ENCODE data around the gene BPIFA3.
"Not testable (repeated sequence)": the region's sequence is repeated elsewhere in the genome, so short reads cannot be mapped to it uniquely, and the experiment has no call there.

Gene BPIFA3

DNA sequence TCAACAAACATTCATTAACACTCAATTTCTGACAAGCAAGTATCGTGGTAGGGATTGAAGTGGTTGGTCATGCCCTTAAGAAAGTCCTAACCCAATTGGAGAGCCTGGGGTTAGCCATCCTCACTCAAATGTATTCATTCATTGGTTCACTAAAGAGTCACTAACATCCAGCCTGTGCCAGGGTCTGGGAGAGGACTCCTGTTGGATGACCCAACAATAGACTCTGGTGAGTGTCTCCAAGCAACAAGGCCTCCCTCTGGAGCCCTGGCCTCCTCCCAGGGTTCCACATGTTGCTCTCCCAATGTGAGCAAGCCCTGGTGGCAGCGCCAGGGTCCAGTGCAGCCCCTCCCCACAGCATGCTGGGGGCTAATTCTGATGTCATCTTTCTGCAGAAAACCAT is at the start of gene BPIFA3:
Gene BPIFA3 (plus strand): TSS at position 301 of the 400 bp plus-strand sequence. CDS start 185 bp downstream, outside the sequence.
- DNase-seq (ENCODE audit: low read depth in 1 of 2, low spot score in 1 of 2), result no peak

DNA sequence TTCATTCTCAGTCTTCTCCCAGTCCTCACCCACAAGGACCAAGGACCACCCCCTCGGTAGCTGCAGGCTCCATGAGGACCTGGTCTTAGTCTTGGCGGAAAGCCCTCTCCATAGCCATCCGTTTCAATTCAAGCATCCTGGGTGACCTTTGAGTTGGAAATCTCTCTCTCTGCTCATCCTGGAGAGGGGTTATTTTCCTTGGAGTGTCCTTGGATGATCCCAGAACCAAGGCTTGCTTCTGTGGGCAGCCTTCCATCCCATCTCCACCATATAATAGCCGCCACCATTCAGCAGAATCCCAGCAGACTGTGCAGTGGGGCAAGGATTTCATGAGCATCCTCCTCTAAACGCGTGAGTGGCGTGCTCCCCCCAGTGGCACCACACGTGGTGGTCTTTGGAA is 49.3 kb upstream of the BPIFA3 start, which contains the start of gene BPIFA2:
Gene BPIFA2 (plus strand): TSS at position 301 of the 400 bp plus-strand sequence. CDS start 987 bp downstream, outside the sequence.
- DNase-seq (ENCODE audit: low read depth in 1 of 2, low spot score in 1 of 2), result no peak

DNA sequence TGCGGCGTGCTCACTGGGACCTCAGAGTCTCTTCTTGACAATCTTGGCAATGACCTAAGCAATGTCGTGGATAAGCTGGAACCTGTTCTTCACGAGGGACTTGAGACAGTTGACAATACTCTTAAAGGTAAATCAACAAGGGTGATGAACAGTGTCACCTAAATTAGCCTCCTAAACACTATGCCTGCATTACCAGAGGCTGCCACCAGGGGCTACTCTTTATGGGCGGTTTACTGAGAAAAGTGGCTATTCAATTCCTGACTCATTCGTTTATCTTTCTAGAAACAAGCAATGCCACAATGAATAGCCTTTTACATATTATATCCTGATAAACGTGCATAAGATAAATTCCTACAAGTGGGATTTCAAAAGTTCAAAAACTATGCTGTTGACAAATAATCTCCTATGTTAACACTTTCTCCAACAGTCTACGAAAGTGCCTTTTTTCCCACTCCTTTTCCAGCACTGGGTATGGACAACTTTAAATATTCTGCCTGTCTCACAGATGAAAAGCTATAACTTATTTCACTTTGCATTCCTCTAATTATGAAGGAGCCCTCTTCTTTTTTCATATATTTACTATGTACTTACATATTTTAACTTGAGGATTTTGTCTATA is 47.9 kb upstream of the BPIFA3 start:
- peak in 1 of 2 donors; percentile 2 for DNase-seq (ENCODE audit: low read depth in 1 of 2, low spot score in 1 of 2)

DNA sequence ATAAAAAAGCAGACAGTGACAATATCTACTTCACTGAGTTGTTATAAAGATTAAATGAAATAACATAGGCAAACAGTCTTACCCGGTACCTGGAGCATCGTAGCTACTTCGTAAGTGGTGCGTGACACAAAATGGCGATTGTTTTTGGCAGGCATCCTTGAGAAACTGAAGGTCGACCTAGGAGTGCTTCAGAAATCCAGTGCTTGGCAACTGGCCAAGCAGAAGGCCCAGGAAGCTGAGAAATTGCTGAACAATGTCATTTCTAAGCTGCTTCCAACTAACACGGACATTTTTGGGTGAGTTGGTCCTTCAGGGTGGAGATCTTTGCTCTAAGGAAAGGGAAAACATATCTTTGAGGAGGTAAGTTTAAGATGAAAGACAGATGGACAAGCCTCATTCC is 44.4 kb upstream of the BPIFA3 start:
- DNase-seq (ENCODE audit: low read depth in 1 of 2, low spot score in 1 of 2), result no peak

DNA sequence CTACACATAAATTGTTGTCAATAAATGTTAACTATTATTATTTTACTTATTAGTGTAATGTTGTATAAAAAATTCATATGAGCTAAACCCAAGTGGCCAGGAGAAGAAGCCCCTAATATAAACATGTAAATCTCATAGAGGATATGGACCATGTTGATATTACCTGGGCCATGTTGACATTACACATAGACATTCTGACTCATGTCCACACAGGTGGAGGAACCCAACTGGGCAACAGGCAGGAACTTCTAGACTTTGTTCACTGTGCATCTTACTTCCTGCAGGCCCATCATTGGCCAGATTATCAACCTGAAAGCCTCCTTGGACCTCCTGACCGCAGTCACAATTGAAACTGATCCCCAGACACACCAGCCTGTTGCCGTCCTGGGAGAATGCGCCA is 42.0 kb upstream of the BPIFA3 start:
- DNase-seq (ENCODE audit: low read depth in 1 of 2, low spot score in 1 of 2), result no peak

DNA sequence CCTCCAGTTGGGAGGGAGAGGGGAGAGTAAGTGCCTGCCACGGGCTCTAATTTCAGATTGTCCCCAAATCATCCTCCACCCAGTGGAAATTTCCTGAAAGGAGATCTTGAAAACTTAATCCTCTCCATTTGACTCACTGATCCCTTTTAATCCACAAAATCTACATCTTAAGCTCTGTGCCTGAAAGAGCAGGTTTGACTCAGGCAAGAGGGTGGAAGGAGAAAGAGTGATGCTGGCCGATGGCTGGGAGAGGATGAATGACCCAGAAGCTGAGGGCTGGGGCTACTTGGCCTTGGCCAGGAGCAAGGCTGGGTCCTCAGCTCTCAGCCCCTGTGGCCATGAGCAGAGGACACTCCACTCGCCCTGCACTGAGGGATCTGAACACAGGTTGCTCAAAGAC is 41.1 kb upstream of the BPIFA3 start:
- no peak for DNase-seq (ENCODE audit: low read depth in 1 of 2, low spot score in 1 of 2)

DNA sequence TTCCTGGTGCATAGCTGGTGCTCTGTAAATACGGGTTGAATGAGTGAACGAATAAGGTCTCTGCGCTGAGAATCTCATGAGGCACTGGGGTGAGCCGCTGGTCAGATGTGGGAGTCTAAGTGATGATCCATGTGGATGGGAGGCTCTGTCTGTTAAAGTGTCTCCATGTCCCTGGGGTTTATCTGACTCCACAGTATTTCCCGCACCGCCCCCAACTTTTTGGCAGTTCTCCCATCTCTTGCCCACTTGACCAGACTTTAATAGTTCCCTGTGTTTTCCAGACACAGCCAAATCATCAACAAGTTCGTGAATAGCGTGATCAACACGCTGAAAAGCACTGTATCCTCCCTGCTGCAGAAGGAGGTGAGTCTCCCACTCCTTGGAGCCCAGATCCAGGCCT is 39.3 kb upstream of the BPIFA3 start:
- no peak for DNase-seq (ENCODE audit: low read depth in 1 of 2, low spot score in 1 of 2)

DNA sequence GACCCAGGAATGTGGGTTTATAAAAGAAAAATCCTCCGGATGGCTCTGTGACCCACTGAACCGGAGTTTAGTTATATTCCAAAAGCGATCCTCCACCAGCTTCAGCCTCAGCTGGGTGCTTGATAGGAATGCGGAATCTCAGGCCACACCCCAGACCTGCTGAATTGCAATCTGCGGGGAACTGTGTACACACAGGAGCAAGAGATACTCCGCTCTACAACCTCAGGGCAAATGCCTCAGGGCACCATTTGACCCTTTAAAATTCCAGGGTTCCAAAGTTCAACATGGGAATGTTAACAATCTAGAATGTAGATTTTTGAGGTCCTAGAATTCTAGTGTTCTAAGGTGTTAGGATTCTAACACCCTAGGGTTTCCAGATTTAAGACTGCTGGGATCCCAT is 38.4 kb upstream of the BPIFA3 start:
- DNase-seq (ENCODE audit: low read depth in 1 of 2, low spot score in 1 of 2), result no peak

DNA sequence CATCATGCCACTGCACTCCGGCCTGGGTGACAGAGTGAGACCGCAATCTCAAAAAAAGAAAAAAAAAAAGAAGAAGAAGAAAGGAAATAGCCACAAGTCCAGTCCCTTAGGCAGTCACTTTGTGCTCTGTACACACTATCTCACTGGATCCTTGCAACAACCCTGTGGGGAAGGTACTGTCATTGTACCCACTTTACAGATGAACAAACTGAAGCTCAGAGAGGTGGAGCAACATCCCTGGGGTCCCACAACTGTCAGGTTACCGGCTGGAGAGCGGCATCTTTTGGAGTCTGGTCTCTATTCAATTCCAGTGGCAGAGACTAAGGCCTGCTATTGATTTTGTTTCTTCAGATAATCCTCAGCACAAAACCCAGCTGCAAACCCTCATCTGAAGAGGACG is 37.0 kb upstream of the BPIFA3 start:
- no peak for DNase-seq (ENCODE audit: low read depth in 1 of 2, low spot score in 1 of 2)

DNA sequence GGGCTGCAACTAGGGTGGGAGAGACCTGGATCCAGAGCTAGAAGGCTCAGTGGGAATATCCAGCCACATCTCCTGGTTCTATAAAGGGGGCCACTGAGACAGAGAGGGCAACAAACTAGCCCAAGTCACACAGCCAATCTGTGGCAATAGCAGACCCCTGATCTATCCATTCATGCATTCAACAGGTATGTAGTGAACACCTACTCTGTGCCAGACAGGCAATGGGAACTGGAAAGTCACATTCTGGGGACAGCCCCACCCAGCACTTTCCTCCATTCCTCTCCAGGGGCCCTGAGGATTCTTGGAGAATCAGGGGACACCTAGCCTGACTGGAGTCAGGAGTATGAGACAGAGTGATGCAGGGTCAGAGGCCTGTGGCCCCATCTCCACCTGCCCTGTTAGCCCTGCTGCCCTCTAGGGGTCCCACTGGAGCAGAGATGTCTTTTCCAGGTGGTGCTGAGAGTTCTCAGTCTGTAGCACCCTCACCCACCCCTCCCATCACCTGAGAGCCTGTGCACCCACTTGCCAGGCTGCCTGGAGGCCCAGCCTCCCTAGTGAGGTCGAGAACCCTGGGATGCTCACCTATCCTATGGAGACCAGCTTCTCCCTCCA is 35.6 kb upstream of the BPIFA3 start:
- no peak for DNase-seq (ENCODE audit: low read depth in 1 of 2, low spot score in 1 of 2)

DNA sequence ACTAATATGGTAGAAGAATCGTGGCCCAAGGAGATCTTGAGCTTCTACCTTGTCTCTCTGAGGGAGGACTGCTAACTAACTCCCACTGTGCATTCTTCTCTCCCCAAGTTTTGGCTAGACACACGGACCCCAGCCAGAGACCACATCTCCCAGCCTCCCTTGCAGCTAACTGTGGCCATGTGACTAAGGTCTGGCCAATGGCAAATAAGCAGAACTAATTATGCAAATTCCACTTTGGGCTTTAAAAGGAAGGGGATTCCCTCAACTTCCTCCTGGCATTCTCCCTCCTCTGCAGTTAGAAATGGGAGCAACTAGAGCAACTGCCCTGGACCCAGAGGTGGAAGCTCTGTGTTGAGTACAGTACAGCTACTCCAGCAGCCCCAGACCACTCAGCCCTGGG is 33.8 kb upstream of the BPIFA3 start:
- DNase-seq (ENCODE audit: low read depth in 1 of 2, low spot score in 1 of 2), result no peak

DNA sequence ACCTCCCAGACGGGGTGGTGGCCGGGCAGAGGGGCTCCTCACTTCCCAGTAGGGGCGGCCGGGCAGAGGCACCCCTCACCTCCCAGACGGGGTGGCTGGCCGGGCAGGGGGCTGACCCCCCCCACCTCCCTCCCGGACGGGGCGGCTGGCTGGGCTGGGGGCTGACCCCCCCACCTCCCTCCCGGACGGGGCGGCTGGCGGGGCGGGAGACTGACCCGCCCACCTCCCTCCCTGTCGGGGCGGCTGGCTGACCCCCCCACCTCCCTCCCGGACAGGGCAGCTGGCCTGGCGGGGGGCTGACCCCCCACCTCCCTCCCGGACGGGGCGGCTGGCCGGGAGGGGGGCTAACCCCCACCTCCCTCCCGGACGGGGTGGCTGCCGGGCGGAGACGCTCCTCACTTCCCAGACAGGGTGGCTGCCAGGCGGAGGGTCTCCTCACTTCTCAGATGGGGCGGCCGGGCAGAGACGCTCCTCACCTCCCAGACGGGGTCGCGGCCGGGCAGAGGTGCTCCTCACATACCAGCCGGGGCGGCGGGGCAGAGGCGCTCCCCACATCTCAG is 32.0 kb upstream of the BPIFA3 start:
- DNase-seq (ENCODE audit: low read depth in 1 of 2, low spot score in 1 of 2), result not testable (repeated sequence)

DNA sequence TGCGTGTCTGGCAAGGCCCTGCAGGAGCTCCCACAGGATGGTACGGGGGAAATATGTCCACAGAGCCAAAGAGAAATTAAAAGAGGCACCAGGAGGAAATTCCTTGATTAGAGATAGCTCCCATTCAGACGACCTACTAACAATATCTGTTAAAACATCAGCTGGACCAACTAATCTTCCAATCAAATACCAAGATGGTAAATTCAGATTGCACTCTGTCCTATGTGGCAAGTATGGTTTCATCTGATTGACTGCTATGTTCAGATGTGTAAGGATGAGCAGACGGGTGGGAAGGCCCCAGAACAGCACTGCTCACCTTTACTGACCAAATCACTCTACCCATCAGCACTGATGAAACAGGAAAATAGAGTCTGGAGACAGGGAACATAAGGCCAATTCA is 29.7 kb upstream of the BPIFA3 start:
- no peak for DNase-seq (ENCODE audit: low read depth in 1 of 2, low spot score in 1 of 2)

DNA sequence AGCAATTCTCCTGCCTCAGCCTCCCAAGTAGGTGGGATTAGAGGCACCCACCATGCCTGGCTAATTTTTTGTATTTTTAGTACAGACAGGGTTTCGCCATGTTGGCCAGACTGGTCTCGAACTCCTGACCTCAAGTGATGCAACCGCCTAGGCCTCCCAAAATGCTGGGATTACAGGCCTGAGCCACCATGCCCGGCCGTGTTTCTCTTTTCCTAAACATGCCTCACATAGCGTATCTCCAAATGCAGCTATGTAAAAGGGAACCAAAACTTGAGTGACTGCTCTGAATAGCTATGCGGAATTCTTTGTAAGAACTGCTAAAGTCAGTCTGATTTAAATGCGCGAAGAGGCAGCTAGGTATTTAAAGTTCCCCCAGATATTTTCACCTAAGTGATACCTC is 28.7 kb upstream of the BPIFA3 start:
- DNase-seq (ENCODE audit: low read depth in 1 of 2, low spot score in 1 of 2), result no peak

DNA sequence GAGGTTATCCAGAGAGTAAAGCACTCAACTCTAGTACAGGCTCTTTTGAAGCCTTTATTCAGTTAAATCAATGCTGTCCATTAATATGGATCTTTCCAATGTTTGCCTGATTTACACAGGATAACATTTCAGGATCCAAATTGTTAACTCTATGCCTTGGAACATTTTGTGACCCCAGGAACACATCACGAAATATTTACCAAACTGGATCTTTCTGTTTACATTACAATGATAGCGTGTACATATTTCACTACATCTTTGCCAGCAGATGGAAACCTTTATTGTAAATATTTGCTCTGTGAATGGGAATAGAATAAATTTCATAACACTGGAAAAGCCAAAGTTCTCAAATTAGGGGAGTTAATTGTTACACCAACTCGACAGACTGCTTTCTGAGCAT is 25.7 kb upstream of the BPIFA3 start:
- DNase-seq (ENCODE audit: low read depth in 1 of 2, low spot score in 1 of 2), result no peak

DNA sequence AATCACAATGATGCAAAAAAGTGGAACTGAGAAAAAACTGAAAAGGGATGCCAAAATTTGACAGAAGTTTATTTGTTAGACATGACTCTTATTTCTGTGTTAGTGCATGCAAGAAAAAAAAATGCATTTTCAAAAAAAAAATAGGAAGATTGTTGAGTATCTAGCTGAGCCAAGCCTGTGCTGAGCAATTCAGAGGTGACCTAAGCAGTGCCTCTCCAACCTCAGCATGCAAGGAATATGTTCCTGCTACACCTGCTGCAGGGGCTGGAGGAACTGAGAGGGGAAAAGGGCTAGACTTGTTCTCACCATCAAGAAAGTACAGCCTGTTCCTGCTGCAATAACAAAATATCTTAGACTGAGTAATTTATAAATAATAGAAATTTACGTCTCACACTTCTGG is 25.2 kb upstream of the BPIFA3 start:
- DNase-seq (ENCODE audit: low read depth in 1 of 2, low spot score in 1 of 2), result no peak

DNA sequence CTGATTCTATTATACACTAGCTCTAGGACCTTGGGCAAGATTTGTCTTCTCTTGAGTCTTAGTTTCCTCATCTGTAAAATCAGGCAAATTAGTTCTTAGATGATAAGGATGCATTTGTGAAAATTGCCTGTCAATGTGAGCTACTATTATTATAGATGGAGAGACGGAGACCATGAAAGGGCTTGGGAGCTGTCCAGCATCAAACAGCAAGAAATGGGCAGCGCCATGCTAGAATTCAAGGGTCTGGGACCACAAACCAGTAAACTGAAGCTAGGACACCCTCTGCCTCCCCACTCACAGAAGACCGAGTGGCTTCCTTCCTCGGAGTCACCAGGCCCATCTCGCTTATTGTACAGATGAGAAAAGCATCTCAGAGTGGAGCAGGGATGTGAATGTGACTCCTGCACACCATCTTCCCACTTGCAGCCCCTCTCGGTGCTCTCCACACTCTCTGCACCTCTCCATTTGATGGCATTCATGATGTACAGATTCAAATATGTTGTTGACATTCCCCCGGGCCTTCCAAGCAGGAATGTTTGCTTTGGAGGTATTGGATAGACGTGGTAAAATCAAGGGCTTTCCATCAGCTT is 24.1 kb upstream of the BPIFA3 start:
- DNase-seq (ENCODE audit: low read depth in 1 of 2, low spot score in 1 of 2), result no peak

DNA sequence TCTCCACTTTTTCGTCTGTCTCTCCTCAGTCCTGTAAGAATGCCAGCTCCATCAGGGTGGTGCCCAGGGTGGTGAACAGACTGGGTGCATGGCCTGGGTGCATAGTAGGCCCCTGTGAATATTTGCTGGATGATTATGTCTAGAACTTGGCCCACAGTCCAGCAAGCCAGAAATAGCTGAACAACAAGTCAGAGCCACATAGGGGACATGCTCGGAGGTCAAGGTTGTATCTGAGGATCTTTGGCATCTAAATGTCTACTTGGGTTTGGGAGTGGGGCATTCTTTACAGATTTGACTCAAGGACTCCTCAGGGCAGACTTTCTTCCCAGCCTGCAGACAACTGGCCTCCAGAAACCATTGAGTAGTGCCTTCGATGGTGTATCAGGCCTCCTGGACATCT is 18.1 kb upstream of the BPIFA3 start:
- no peak for DNase-seq (ENCODE audit: low read depth in 1 of 2, low spot score in 1 of 2)

DNA sequence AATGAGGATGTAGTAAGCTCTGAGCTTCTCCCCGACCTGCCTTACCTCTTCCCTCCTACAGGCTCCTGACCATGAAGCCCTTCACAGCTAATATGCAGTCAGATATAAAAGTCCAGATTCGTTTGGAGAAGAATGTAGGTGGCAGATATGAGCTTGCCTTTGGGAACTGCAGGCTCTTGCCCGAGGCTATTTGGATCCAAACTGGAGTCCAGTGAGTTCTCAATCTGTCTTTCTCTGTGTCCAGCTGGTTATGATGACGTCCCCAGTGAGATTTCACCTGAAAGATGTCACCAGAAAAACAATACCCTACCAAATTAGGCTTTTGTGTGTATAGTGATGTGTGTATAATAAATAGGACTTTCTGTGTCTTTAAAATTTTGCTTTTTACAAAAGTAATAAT is 14.7 kb upstream of the BPIFA3 start:
- no peak for DNase-seq (ENCODE audit: low read depth in 1 of 2, low spot score in 1 of 2)

DNA sequence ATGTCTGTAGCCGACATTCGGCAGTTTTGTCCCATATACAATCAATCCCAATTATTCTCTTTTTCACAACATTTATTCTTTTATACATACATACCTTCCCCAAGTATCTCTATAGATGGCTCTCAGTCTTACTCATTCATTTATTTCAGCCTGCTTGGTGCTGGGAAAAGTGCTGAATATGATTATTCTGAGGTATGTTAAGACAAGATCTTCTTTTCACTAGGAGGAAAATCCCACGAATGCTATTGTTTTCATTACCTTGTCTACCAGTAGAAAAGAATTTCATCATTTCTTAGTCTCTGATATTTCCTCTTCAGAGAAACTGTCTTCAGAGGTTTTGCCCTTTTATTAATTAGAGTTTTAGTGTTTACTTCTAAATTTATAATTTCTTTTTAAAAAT is 13.7 kb upstream of the BPIFA3 start:
- DNase-seq (ENCODE audit: low read depth in 1 of 2, low spot score in 1 of 2), result no peak

DNA sequence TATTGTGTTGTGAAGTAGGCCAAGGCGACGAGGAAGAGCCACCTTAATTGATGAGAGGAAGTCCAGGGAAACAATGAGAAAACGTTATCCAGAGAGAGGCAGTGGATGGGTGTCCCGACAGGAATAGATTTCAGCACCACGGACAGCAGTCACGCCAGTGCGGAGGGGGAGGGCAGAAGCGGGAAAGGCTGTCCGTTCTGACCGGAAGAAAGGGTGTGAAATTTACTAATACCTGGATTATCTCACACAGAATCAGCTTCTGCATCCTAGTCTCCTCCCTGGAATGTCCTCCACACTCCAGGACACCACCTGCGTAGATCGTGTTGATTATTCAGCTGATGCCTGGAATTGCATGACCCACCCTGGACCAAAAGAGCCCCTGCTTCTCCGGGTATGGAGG is 7.4 kb upstream of the BPIFA3 start:
- DNase-seq (ENCODE audit: low read depth in 1 of 2, low spot score in 1 of 2), result peak in 1 of 2 donors; percentile 20

DNA sequence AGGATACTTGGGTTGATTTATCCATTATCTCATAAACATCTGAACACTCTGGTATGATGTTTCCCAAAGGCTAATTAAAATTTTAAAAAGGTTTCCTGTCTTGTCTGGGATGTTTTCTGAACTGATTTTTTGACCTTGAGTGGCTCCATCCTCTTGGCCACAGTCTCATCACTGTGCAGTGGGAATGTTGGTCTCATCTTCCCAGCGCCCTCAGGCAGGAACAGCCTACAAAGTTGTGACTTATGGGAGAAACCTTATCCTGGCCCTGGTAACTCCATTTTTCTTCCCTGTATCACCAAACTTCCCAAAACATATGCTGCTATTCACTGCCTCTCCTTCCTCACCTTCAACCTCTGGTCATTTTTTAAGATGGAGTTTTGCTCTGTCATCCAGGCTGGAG is 6.8 kb upstream of the BPIFA3 start:
- DNase-seq (ENCODE audit: low read depth in 1 of 2, low spot score in 1 of 2), result no peak
